IMR-90 (cell line): ENCODE data around the gene CD24. TPM values are rescaled to one million over a fixed set of nuclear protein-coding genes. Genes with fewer than 3 reads are reported as not detected.

Source experiments
- ATAC-seq: fragments of 200-7000 bp; cut with Tn5 transposase; 2 replicates; pipeline ENCODE4 v1.9.1; 2020; ENCODE audit warnings: low read depth, mild to moderate bottlenecking, moderate library complexity
- BruUV-seq: library from RNA; stranded (reverse); fragments of 400-500 nt; replicated peaks from 2 replicates; lab custom pipeline; 2021; lab: Mats Ljungman, UMichigan
- CTCF ChIA-PET: fragments of 300-600 bp; formaldehyde crosslinking; extraction: SDS; loops from one replicate; lab custom pipeline; 2021; ENCODE audit warnings: antibody characterized with exemption; lab: Yijun Ruan, JAX
- POLR2A ChIA-PET: fragments of 300-600 bp; sonication (Branson Sonifier 250); formaldehyde crosslinking; loops from one replicate; lab custom pipeline; 2022; ENCODE audit warnings: antibody characterized with exemption; ENCODE audit not compliant: unreplicated experiment; lab: Charles Lee
- DNase-seq: peaks from one replicate; pipeline ENCODE4 v3.0.0; 2013
- H2AFZ ChIP-seq: replicated peaks from 2 replicates; pipeline ENCODE3; 2013; ENCODE audit warnings: low read length, mild to moderate bottlenecking; ENCODE audit not compliant: poor library complexity
- H2AK5ac ChIP-seq: 2 replicates; pipeline ENCODE4 v1.6.1; 2013; ENCODE audit warnings: low read depth, low read length, inconsistent platforms
- H2AK9ac ChIP-seq: replicated peaks from 2 replicates; pipeline ENCODE3; 2013; ENCODE audit warnings: mild to moderate bottlenecking, low read depth, low read length, moderate library complexity; ENCODE audit not compliant: poor library complexity
- H2BK120ac ChIP-seq: 2 replicates; pipeline ENCODE4 v1.6.1; 2013; ENCODE audit warnings: low read depth, low read length, inconsistent platforms
- H2BK15ac ChIP-seq: 3 replicates; pipeline ENCODE4 v1.6.1; 2013; ENCODE audit warnings: low read depth, low read length, inconsistent platforms
- H2BK20ac ChIP-seq: 2 replicates; pipeline ENCODE4 v1.6.1; 2013; ENCODE audit warnings: low read depth, mild to moderate bottlenecking, inconsistent platforms, low read length, moderate library complexity
- H2BK5ac ChIP-seq: 2 replicates; pipeline ENCODE4 v1.6.1; 2013; ENCODE audit warnings: mild to moderate bottlenecking, low read depth, low read length, inconsistent platforms; ENCODE audit not compliant: poor library complexity, severe bottlenecking
- H3K14ac ChIP-seq: replicated peaks from 2 replicates; pipeline ENCODE4 v1.6.1; 2013; ENCODE audit warnings: low read depth, low read length, inconsistent platforms
- H3K18ac ChIP-seq: 2 replicates; pipeline ENCODE4 v1.6.1; 2013; ENCODE audit warnings: low read depth, low read length, control low read depth
- H3K23ac ChIP-seq: 2 replicates; pipeline ENCODE4 v1.6.1; 2013; ENCODE audit warnings: low read depth, low read length, inconsistent platforms
- H3K27ac ChIP-seq: 2 replicates; pipeline ENCODE4 v1.5.1; 2013; ENCODE audit warnings: mild to moderate bottlenecking, control low read depth, low read length; ENCODE audit not compliant: insufficient read depth
- H3K27me3 ChIP-seq: 2 replicates; pipeline ENCODE4 v1.6.1; 2013; ENCODE audit warnings: low read length; ENCODE audit not compliant: control insufficient read depth, insufficient read depth
- H3K36me3 ChIP-seq: 2 replicates; pipeline ENCODE4 v1.6.1; 2013; ENCODE audit warnings: low read length, mixed read lengths; ENCODE audit not compliant: control insufficient read depth, insufficient read depth
- H3K4ac ChIP-seq: 2 replicates; pipeline ENCODE4 v1.6.1; 2013; ENCODE audit warnings: low read depth, low read length, inconsistent platforms
- H3K4me1 ChIP-seq: 2 replicates; pipeline ENCODE4 v1.6.1; 2013; ENCODE audit warnings: low read length, mixed read lengths; ENCODE audit not compliant: control insufficient read depth, insufficient read depth
- H3K4me2 ChIP-seq: 2 replicates; pipeline ENCODE4 v1.6.1; 2013; ENCODE audit warnings: low read depth, mild to moderate bottlenecking, control low read depth, low read length, moderate library complexity
- H3K4me3 ChIP-seq: 2 replicates; pipeline ENCODE4 v1.5.1; 2013; ENCODE audit warnings: low read depth, mild to moderate bottlenecking, control low read depth, low read length, moderate library complexity; ENCODE audit not compliant: insufficient read depth
- H3K56ac ChIP-seq: 2 replicates; pipeline ENCODE4 v1.6.1; 2013; ENCODE audit warnings: low read length, inconsistent platforms; ENCODE audit not compliant: insufficient read depth; ENCODE audit errors: extremely low read depth
- H3K79me1 ChIP-seq, 2 experiments: 2 replicates each; pipeline ENCODE4 v1.6.1; 2013; ENCODE audit warnings: low read length in 2 of 2, inconsistent platforms in 1 of 2, low read depth in 1 of 2
- H3K9ac ChIP-seq: 2 replicates; pipeline ENCODE4 v1.6.1; 2013; ENCODE audit warnings: low read depth, low read length, control low read depth
- H3K9me1 ChIP-seq: 2 replicates; pipeline ENCODE4 v1.6.1; 2013; ENCODE audit warnings: low read length, inconsistent platforms; ENCODE audit not compliant: insufficient read depth
- H3K9me3 ChIP-seq: 2 replicates; pipeline ENCODE4 v1.6.1; 2013; ENCODE audit warnings: low read length; ENCODE audit not compliant: control insufficient read depth, insufficient read depth
- H4K20me1 ChIP-seq: 2 replicates; pipeline ENCODE4 v1.6.1; 2013; ENCODE audit warnings: low read length, inconsistent platforms; ENCODE audit not compliant: insufficient read depth
- H4K5ac ChIP-seq: 2 replicates; pipeline ENCODE4 v1.6.1; 2013; ENCODE audit warnings: mild to moderate bottlenecking, low read depth, low read length, control low read depth
- H4K8ac ChIP-seq, 2 experiments: 2 replicates each; pipeline ENCODE4 v1.6.1; 2013; ENCODE audit warnings: low read depth in 2 of 2, low read length in 2 of 2, control low read depth in 1 of 2, inconsistent platforms in 1 of 2
- H4K91ac ChIP-seq: 2 replicates; pipeline ENCODE4 v1.6.1; 2013; ENCODE audit warnings: low read depth, low read length, inconsistent platforms; ENCODE audit not compliant: insufficient read depth
- BHLHE40 ChIP-seq: fragments of 150-350 bp; IDR thresholded peaks from 2 replicates; pipeline ENCODE4 v1.6.1; 2016; ENCODE audit warnings: mild to moderate bottlenecking, low read depth, low read length
- CTCF ChIP-seq: conservative IDR thresholded peaks from 2 replicates; pipeline ENCODE4 v1.5.1; 2012; ENCODE audit warnings: mild to moderate bottlenecking, low read depth, low read length, improper control_type of control experiment
- ELK1 ChIP-seq: fragments of 150-350 bp; IDR thresholded peaks from 2 replicates; pipeline ENCODE4 v1.6.1; 2016; ENCODE audit warnings: low read depth, mild to moderate bottlenecking, low read length, moderate library complexity, borderline replicate concordance
- NFE2L2 ChIP-seq: fragments of 150-350 bp; IDR thresholded peaks from 2 replicates; pipeline ENCODE4 v1.6.1; 2016; ENCODE audit warnings: low read depth, mild to moderate bottlenecking, low read length
- RAD21 ChIP-seq: IDR thresholded peaks from 2 replicates; pipeline ENCODE4 v1.6.1; 2012; ENCODE audit warnings: low read length, improper control_type of control experiment
- SMC3 ChIP-seq: fragments of 150-350 bp; IDR thresholded peaks from 2 replicates; pipeline ENCODE4 v1.6.1; 2016; ENCODE audit warnings: low read depth, mild to moderate bottlenecking, antibody characterized with exemption, low read length, moderate library complexity
- WGBS, 2 experiments: methylation state at CpG; one replicate each; pipeline versions ENCODE4 v1.1.5 to v1.1.7; 2013; ENCODE audit warnings: missing lambda C conversion rate in 2 of 2; ENCODE audit not compliant: insufficient read length in 1 of 2; ENCODE audit errors: extremely low coverage in 2 of 2; 5-methylcytosine and 5-hydroxymethylcytosine counted together
- dilution Hi-C: fragments of 300-500 bp; cut with HindIII; formaldehyde crosslinking; loops from one replicate; pipeline ENCODE4 v1.14.3; 2018; ENCODE audit warnings: low sequenced_read_pairs; ENCODE audit not compliant: unreplicated experiment
- in situ Hi-C: fragments of 300-500 bp; cut with MboI; formaldehyde crosslinking; loops from 3 replicates; pipeline ENCODE4 v1.14.3; 2019; ENCODE audit warnings: low sequenced_read_pairs, inconsistent platforms, mixed read lengths
- intact Hi-C: fragments of 100-400 bp; cut with micrococcal nuclease; formaldehyde crosslinking; loops from 2 replicates; pipeline ENCODE4 v1.10.0; 2022
- polyA plus RNA-seq, 3 experiments: library from polyadenylated mRNA; depleted of rRNA; stranded (reverse); fragments of >200 nt; gene quantifications; 2 replicates each; pipeline ENCODE4 v1.2.3, GENCODE V29; 2012; ENCODE audit warnings: low replicate concordance in 1 of 3
- total RNA-seq: library from RNA; depleted of rRNA; stranded (reverse); fragments of >200 nt; gene quantifications from 2 replicates; pipeline ENCODE4 v1.2.3, GENCODE V29; 2012

Gene CD24
- total and polyA plus RNA-seq, 2 of the 4 experiments (the other 2 are of a cell fraction), result 0.07 to 0.18 TPM

GRCh38 chr6:106979435-106979884, 4.9 kb upstream of the CD24 start:
- no peaks in the 10 kb centered on the region for H3K36me3 ChIP-seq
- H3K9ac ChIP-seq, result no peak overlapping the region
- H2AK5ac ChIP-seq, result no peak overlapping the region
- no peaks in the 10 kb centered on the region for H3K4me1 ChIP-seq
- H3K23ac ChIP-seq, result no peak overlapping the region
- H3K9me1 ChIP-seq, result no peaks in the 10 kb centered on the region
- no peak overlapping the region for H3K4ac ChIP-seq
- H2BK15ac ChIP-seq, result no peak overlapping the region
- H2AK9ac ChIP-seq, result peak overlapping the region; percentile 7
- H3K56ac ChIP-seq, result no peak overlapping the region
- POLR2A ChIA-PET, result no interaction called here
- no peak overlapping the region for H4K8ac ChIP-seq
- no peaks in the 10 kb centered on the region for H3K9me3 ChIP-seq
- ATAC-seq, result peak; percentile 84
- no TSS peak for BruUV-seq
- no peak overlapping the region for H3K14ac ChIP-seq
- H3K27ac ChIP-seq, result no peak overlapping the region
- peak overlapping the region; percentile 18 for H2AFZ ChIP-seq
- CTCF ChIA-PET, result interaction anchor here (0.5 to 1.5 kb wide), 25 partner anchors 10 to 640 kb away, joined by 3 to 10 read pairs (median 4); no protein-coding TSS in a partner anchor
- dilution Hi-C loops (no loop called here), in situ Hi-C loops (loop anchor here (25.0 kb wide), 1 partner anchor 642 kb away; the partner anchor contains the start of gene ATG5), intact Hi-C loops (loop anchor here (1.0 to 5.0 kb wide), 5 partner anchors 413 to 640 kb away; partner anchors contain the start of gene CRYBG1)
- no peak overlapping the region for H4K91ac ChIP-seq
- no peaks in the 10 kb centered on the region for H4K20me1 ChIP-seq
- H3K79me1 ChIP-seq, result no peaks in the 10 kb centered on the region
- no peak overlapping the region for H3K18ac ChIP-seq
- peak; percentile 90 for TF ChIP-seq SMC3
- TF ChIP-seq BHLHE40, result 0 out of 2 replicates have a peak, but pooled peaks have one; percentile 29
- TF ChIP-seq CTCF, result peak; percentile 97
- no peak for TF ChIP-seq ELK1
- TF ChIP-seq NFE2L2, result no peak
- TF ChIP-seq RAD21, result peak; percentile 94
- peaks cover 33% of the 10 kb centered on the region for H3K27me3 ChIP-seq
- no peak overlapping the region for H2BK5ac ChIP-seq
- H3K4me2 ChIP-seq, result no peak overlapping the region
- DNase-seq, result peak; percentile 76
- no peak overlapping the region for H2BK20ac ChIP-seq
- no CpG with 5 or more reads among the region's 8 CpGs for WGBS, 2 experiments
- no peak overlapping the region for H3K4me3 ChIP-seq
- no peak overlapping the region for H2BK120ac ChIP-seq
- no peak overlapping the region for H4K5ac ChIP-seq
